ENCODE data around the gene LIPI.
"Not testable (repeated sequence)": the region's sequence is repeated elsewhere in the genome, so short reads cannot be mapped to it uniquely, and the experiment has no call there.

LIPI gene

GRCh38 chr21:14061820-14062219 is 148.9 kb downstream of the LIPI start:
- CTCF ChIA-PET; POLR2A ChIA-PET; H3K4me3 ChIP-seq (ENCODE audit: low read depth, low read length); DNase-seq (ENCODE audit: low read depth, low spot score): not testable (repeated sequence)

GRCh38 chr21:14058995-14059627 is 151.6 kb downstream of the LIPI start:
- H3K4me3 ChIP-seq (ENCODE audit: low read depth, low read length); DNase-seq (ENCODE audit: low read depth, low spot score); CTCF ChIA-PET; POLR2A ChIA-PET: not testable (repeated sequence)

Data from AG04449 (cell line).